ENCODE results near the gene PALLD.

- no peak for TF ChIP-seq EZH2 (IDR thresholded peaks at IDR 0.05; ENCODE audit: borderline replicate concordance, insufficient read depth, low read length, poor library complexity, severe bottlenecking)
- TF ChIP-seq CTCF (IDR thresholded peaks at IDR 0.05; ENCODE audit: poor library complexity, severe bottlenecking), result no peak
- TF ChIP-seq TAF1 (IDR thresholded peaks at IDR 0.05; ENCODE audit: low read depth), result no peak
- TF ChIP-seq EP300 (conservative IDR thresholded peaks at IDR 0.05; ENCODE audit: poor library complexity, severe bottlenecking), result no peak
- TF ChIP-seq MXI1 (conservative IDR thresholded peaks at IDR 0.05; ENCODE audit: poor library complexity, severe bottlenecking), result no peak
- TF ChIP-seq POLR2AphosphoS5 (IDR thresholded peaks at IDR 0.05), result no peak
- no peak for TF ChIP-seq SMC3 (conservative IDR thresholded peaks at IDR 0.05; ENCODE audit: poor library complexity)
- no peak for TF ChIP-seq REST (IDR thresholded peaks at IDR 0.05; ENCODE audit: borderline replicate concordance)
These were observed 191.7 kb downstream of the PALLD start for GRCh38 chr4:168688584-168688983.
